MM.1S (cell line): ENCODE measurements around the gene LRP5.
"Not testable (repeated sequence)": the region's sequence is repeated elsewhere in the genome, so short reads cannot be mapped to it uniquely, and the experiment has no call there.

ENCODE experiments used
- DNase-seq: peaks from one replicate; pipeline ENCODE4 v3.0.0-alpha.2; 2015
- H2AFZ ChIP-seq: fragments of 300-600 bp; sonication (generic); 2 replicates; pipeline ENCODE4 v1.6.0; 2016; ENCODE audit warnings: antibody characterized with exemption, low read length
- H3F3A ChIP-seq: fragments of 300-600 bp; sonication (generic); 2 replicates; pipeline ENCODE4 v1.6.1; 2016; ENCODE audit warnings: mild to moderate bottlenecking, antibody characterized with exemption, low read length, moderate library complexity, mixed read lengths; ENCODE audit not compliant: insufficient read depth
- H3K27ac ChIP-seq: fragments of 300-600 bp; sonication (generic); 2 replicates; pipeline ENCODE4 v1.5.1; 2016; ENCODE audit warnings: mild to moderate bottlenecking, low read length
- H3K27me3 ChIP-seq: fragments of 300-600 bp; sonication (generic); replicated peaks from 2 replicates; pipeline ENCODE4 v1.6.0; 2016; ENCODE audit warnings: low read length; ENCODE audit not compliant: insufficient read depth
- H3K36me3 ChIP-seq: fragments of 300-600 bp; sonication (generic); replicated peaks from 2 replicates; pipeline ENCODE4 v1.6.1; 2016; ENCODE audit warnings: mild to moderate bottlenecking, low read length, mixed read lengths; ENCODE audit not compliant: insufficient read depth
- H3K4me1 ChIP-seq: fragments of 300-600 bp; sonication (generic); 2 replicates; pipeline ENCODE4 v1.6.1; 2016; ENCODE audit warnings: low read length, mixed read lengths
- H3K4me2 ChIP-seq: fragments of 300-600 bp; sonication (generic); 2 replicates; pipeline ENCODE4 v1.6.0; 2016; ENCODE audit warnings: low read depth, low read length
- H3K4me3 ChIP-seq: fragments of 300-600 bp; sonication (generic); 2 replicates; pipeline ENCODE4 v1.5.1; 2016; ENCODE audit warnings: low read length, mixed read lengths
- H3K79me2 ChIP-seq: fragments of 300-600 bp; sonication (generic); 2 replicates; pipeline ENCODE4 v1.6.1; 2016; ENCODE audit warnings: mixed run types, low read length, mixed read lengths
- H3K9ac ChIP-seq: fragments of 300-600 bp; sonication (generic); 2 replicates; pipeline ENCODE4 v1.6.1; 2016; ENCODE audit warnings: low read length, mixed read lengths
- H3K9me2 ChIP-seq: fragments of 300-600 bp; sonication (generic); replicated peaks from 2 replicates; pipeline ENCODE4 v1.6.1; 2016; ENCODE audit warnings: mild to moderate bottlenecking, low read length, mixed read lengths; ENCODE audit not compliant: insufficient read depth
- H3K9me3 ChIP-seq: fragments of 300-600 bp; sonication (generic); replicated peaks from 2 replicates; pipeline ENCODE4 v1.6.1; 2016; ENCODE audit warnings: mild to moderate bottlenecking, low read length, mixed read lengths; ENCODE audit not compliant: insufficient read depth
- H4K20me1 ChIP-seq: fragments of 300-600 bp; sonication (generic); 2 replicates; pipeline ENCODE4 v1.6.1; 2016; ENCODE audit warnings: mild to moderate bottlenecking, low read length, moderate library complexity, mixed read lengths; ENCODE audit not compliant: insufficient read depth
- EZH2 ChIP-seq: fragments of 300-600 bp; sonication (generic); optimal IDR thresholded peaks from 2 replicates; pipeline ENCODE3; 2017; ENCODE audit warnings: low read depth, mild to moderate bottlenecking, antibody characterized with exemption, low read length, mixed read lengths
- EZH2phosphoT487 ChIP-seq: fragments of 300-600 bp; sonication (generic); IDR thresholded peaks from 2 replicates; pipeline ENCODE4 v1.6.1; 2018; ENCODE audit warnings: antibody characterized with exemption, low read length
- TF ChIP-seq, protein P1 (sequence below): fragments of 300-600 bp; sonication (generic); IDR thresholded peaks from 2 replicates; pipeline ENCODE4 v1.5.1; 2016; ENCODE audit warnings: antibody characterized with exemption, low read length, mixed read lengths

Gene LRP5

DNA sequence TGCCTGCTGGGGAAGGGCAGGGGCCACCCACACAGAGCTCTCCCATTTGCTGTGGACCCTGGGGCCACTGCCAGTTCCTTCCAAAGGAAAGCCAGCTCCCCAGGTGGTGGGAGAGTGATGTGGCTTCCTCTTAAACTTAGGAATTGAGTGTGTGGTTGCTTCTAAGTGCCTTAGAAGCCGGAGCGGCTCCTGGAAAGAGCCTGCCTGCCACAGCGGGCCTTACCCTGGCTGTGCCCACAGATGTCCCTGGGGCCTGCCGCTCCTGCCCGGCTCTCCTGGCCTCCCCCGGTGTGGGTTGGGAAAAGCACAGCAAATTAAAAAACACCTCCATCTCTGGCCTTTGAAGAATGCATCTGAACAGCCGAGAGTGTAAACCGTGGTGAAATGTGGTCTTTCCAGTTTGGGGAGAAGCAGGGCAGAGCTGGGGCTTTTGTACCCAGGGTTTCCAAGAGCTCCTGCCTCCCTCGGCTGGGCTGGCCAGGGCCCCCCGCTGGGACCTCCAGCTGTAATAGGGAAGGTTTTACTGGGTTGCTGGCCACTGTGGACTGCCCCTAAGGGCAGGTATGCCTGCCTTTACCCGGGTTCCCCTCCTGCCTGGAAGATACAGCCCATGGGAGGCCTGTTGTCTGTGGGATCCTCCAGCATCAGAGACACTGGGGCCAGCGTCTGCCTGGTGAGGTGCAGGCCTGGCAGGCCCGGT lies 30.2 kb downstream of the LRP5 start:
- H3K27me3 ChIP-seq = no peaks in the 10 kb centered on the region
- no peaks in the 10 kb centered on the region for H3F3A ChIP-seq
- no peak overlapping the region for H3K27ac ChIP-seq
- no peak overlapping the region for H3K4me2 ChIP-seq
- H3K36me3 ChIP-seq = no peaks in the 10 kb centered on the region
- TF ChIP-seq, protein P1, sequence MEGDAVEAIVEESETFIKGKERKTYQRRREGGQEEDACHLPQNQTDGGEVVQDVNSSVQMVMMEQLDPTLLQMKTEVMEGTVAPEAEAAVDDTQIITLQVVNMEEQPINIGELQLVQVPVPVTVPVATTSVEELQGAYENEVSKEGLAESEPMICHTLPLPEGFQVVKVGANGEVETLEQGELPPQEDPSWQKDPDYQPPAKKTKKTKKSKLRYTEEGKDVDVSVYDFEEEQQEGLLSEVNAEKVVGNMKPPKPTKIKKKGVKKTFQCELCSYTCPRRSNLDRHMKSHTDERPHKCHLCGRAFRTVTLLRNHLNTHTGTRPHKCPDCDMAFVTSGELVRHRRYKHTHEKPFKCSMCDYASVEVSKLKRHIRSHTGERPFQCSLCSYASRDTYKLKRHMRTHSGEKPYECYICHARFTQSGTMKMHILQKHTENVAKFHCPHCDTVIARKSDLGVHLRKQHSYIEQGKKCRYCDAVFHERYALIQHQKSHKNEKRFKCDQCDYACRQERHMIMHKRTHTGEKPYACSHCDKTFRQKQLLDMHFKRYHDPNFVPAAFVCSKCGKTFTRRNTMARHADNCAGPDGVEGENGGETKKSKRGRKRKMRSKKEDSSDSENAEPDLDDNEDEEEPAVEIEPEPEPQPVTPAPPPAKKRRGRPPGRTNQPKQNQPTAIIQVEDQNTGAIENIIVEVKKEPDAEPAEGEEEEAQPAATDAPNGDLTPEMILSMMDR = no peak
- TF ChIP-seq EZH2 = no peak
- no peak for TF ChIP-seq EZH2phosphoT487
- no peaks in the 10 kb centered on the region; the same call in 1 of the 2 replicates for H3K79me2 ChIP-seq
- H3K9me2 ChIP-seq = no peaks in the 10 kb centered on the region
- H4K20me1 ChIP-seq = no peaks in the 10 kb centered on the region
- H2AFZ ChIP-seq = no peak overlapping the region
- DNase-seq = no peak
- H3K9me3 ChIP-seq = no peaks in the 10 kb centered on the region
- H3K4me1 ChIP-seq = no peaks in the 10 kb centered on the region
- no peak overlapping the region for H3K4me3 ChIP-seq
- no peak overlapping the region for H3K9ac ChIP-seq

DNA sequence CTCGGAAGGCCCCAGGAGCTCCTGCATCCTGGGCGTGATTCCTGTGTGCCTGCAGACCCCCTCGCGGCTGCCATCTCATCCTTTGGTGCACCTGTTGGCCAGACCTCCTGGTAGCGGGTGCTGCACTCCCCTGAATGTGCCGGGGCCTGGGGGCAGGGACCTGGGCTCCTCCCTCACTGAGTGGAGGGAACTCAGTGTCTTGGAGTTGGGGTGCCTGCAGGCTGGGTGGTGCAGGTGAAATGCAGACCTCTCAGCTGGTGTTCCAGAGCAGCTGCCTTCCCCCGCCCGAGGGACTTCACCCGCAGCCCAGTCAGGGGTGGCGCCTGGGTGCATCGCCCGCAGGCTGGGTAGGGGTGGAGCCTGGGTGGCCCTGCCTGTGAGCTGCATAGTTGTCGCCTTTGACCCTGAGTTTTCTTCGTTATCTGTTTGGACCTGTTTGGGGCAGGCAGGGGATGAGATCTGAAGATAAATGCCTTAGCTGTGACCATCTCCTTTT lies 31.4 kb downstream of the LRP5 start:
- H3K9me2 ChIP-seq = no peaks in the 10 kb centered on the region
- TF ChIP-seq, protein P1 = no peak
- TF ChIP-seq EZH2phosphoT487 (no peak), EZH2 (no peak)

DNA sequence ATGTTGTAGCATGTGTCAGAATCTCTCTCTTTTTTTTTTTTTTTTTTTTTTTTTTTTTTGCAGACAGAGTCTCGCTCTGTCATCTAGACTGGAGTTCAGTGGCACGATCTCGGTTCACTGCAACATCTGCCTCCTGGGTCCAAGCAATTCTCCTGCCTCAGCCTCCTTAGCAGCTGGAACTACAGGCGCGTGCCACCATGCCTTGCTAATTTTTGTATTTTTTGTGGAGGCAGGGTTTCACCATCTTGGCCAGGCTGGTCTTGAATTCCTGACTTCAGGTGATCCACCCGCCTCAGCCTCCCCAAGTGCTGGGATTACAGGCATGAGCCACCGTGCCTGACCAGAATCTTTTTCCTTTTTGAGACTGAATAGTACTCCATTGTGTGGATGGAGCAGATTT lies 32.4 kb downstream of the LRP5 start:
- not testable (repeated sequence) for DNase-seq, H3F3A ChIP-seq, H3K4me1 ChIP-seq, H3K9ac ChIP-seq, H4K20me1 ChIP-seq, H3K27ac ChIP-seq, H2AFZ ChIP-seq, H3K79me2 ChIP-seq, H3K9me2 ChIP-seq, H3K9me3 ChIP-seq, H3K4me3 ChIP-seq, H3K36me3 ChIP-seq, H3K27me3 ChIP-seq, H3K4me2 ChIP-seq

More for the DNA sequence above, 31.4 kb downstream of the LRP5 start:
- H3K9me3 ChIP-seq = no peaks in the 10 kb centered on the region
- no peak overlapping the region for H2AFZ ChIP-seq
- H3K27ac ChIP-seq = no peak overlapping the region
- no peak overlapping the region for H3K4me2 ChIP-seq
- no peaks in the 10 kb centered on the region; the same call in 1 of the 2 replicates for H3K79me2 ChIP-seq
- no peak overlapping the region for H3K9ac ChIP-seq
- no peaks in the 10 kb centered on the region for H3K4me1 ChIP-seq
- H4K20me1 ChIP-seq = no peaks in the 10 kb centered on the region
- no peaks in the 10 kb centered on the region for H3K36me3 ChIP-seq
- H3K27me3 ChIP-seq = no peaks in the 10 kb centered on the region
- DNase-seq = no peak
- no peak overlapping the region for H3K4me3 ChIP-seq
- no peaks in the 10 kb centered on the region for H3F3A ChIP-seq

DNA sequence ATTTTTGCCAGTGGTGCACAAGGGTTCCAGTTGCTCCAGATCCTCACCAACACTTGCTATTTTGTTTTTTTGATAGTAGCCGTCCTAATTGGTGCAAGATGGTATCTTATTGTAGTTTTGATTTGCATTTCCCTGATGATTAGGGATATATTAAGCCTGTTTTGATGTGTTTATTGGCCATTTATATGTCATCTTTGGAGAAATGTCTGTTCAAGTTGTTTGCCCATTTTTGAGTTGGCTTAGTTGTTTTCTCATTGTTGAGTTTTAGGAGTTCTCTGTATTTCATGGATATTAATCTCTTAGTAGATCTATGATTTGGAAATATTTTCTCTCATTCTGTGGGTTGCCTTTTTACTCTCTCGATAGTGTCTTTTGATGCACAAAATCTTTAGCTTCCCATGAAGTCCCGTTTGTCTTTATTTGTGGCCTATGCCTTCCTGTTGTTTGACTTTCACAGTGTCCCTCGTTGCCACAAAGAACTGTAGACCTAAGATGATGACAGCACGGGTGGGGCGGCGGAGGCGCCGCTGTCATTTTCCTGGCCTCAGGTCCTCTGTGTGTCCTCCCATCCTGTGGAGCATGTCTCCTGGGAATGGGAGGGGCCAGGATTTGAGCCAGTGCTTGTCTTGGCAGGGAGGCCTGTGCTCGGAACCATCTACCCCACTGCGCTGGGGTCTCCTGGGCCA lies 33.5 kb downstream of the LRP5 start:
- Histone ChIP-seq H3K9me3 (no peaks in the 10 kb centered on the region), H3K4me1 (no peaks in the 10 kb centered on the region), H3K79me2 (no peaks in the 10 kb centered on the region; the same call in 1 of the 2 replicates), H4K20me1 (no peaks in the 10 kb centered on the region), H3K4me3 (no peak overlapping the region), H3K9me2 (no peaks in the 10 kb centered on the region), H3F3A (no peaks in the 10 kb centered on the region), H3K4me2 (no peak overlapping the region), H3K9ac (no peak overlapping the region), H2AFZ (no peak overlapping the region), H3K27me3 (no peaks in the 10 kb centered on the region), H3K36me3 (no peaks in the 10 kb centered on the region), H3K27ac (no peak overlapping the region)
- no peak for DNase-seq
- TF ChIP-seq, protein P1 = no peak
- TF ChIP-seq EZH2 = no peak
- TF ChIP-seq EZH2phosphoT487 = no peak
